ENCODE data around the gene ALPI.

ALPI gene

DNA sequence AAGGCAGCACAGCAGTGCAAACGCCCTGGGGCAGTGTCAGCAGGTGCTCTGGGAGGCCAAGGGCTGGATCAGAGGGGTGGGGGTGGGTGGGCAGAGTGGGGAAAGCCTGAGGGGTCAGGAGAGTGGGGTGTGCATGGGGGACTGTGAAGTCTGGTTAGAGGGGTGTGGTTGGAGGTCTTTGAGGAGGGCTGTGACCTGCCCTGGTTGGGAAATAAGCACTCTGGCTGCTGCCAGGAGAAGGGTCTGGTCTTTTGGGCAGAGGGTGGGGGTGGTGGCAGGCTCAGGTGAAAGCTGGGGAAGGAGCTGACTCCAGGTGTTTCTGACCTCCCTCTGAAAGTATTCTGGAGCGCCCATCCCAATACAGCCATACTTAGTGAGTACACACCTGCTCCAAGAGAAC lies 4.2 kb downstream of the ALPI start:
- no peak for DNase-seq (ENCODE audit: low spot score)

DNA sequence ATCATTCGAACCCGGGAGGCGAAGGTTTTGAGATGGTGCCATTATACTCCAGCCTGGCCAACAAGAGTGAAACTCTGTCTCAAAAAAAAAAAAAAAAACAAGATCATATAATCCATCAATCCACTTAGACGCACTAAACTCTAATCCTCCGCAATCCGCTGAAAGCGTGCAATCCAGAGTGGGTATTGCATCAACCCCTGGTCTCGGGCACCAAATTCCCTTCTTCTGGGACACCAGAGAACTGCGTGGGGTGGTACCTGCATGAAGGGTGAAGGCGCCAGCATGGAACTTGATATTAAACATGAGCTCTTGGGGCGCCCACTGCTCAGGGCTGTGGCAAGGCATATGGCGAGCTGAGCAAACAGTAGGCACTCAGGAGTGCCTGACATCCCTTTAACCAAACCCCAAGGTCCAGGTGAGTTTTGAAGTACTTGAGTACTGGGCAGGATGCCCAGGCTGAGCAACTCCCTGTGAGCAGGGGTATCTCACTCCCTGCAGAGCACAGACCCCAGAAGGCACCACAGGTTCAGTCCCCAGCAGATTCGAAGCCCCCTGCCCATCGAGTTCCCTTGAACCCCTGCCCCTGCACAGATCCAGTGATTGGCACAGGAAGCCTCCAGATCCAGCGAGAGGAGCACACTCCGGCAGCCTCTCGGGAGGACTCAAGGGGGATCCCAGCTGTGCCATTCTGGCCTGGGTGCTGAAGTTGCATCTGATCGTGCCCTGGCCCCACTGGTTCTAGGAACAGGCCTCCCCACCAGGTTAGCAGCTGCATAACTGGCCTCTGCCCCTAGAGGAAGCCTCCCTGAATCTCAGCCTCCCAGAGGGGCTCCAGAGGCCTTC lies 8.0 kb downstream of the ALPI start:
- no peak for DNase-seq (ENCODE audit: low spot score)

DNA sequence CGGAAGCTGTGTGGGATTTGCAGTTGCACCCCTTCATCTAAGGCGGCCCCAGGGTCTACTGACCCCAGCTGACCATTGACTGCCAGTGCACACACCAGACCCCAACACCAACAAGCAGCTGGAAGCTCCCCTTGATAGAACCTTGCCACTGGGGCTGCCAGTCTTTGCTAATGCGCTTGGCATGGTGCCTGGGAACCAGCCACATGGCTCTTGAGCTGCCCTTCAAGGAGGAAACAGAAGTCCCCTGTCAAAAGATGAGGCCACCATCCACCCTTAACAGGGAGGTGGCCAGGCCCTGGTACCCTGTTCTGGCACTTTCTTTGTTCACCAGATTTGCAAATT lies 8.6 kb downstream of the ALPI start:
- no peak for DNase-seq (ENCODE audit: low spot score)

DNA sequence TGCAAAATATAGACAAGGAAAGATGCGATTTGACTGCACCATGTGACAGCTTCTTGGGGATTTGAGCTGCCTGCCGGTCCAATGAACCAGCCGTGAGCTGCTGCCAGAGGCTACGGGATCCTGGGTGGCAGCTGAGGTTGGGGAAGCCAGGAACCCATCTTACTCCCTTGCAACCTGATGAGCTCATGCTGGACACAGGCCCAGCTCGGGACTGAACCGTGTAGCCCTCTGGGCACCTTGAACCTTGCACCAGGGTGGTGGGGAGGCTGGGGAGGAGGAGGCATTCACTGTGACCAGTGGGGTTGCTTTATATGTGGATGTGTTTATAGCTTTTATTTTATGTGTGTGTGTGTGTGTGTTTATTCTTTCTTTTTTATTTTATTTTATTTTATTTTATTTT lies 9.1 kb downstream of the ALPI start:
- no peak for DNase-seq (ENCODE audit: low spot score)

DNA sequence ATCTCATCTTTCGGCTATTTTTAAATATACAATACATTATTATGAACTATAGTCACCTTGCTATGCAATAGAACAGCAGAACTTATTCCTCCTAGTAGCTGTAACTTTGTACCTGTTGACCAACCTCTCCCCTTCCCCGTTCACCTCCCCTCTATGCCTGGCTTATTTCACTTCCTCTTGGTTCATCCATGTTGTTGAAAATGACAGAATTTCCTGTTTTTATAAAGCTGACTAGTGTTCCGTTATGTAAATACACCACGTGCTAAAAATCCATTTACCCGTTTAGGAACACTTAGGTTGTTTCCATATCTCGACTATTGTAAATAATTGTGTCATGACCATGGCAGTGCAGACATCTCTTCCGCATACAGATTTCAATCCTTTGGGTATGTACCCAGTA lies 10.3 kb downstream of the ALPI start:
- DNase-seq (ENCODE audit: low spot score): no peak

DNA sequence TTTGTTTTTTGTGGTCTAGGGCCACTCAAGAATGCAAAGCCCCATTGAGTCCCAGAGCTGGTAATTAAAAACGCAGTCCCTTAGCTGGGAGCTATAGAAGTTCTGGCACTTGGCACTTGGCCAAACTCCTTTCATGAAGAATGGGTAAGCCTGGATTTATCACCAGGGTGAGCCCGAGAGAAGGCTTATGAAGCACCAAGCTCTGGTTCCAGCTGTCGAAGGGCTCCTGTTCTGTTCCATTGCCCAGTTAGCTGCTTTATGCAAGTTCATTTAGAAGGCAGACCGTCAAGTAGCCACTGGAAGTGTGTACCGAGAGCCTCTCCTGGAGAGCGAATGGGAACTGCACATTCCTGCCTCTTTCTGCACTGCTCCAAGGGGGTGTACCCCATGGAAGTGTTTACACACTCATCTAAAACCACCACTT lies 17.5 kb downstream of the ALPI start:
- DNase-seq (ENCODE audit: low spot score): no peak

DNA sequence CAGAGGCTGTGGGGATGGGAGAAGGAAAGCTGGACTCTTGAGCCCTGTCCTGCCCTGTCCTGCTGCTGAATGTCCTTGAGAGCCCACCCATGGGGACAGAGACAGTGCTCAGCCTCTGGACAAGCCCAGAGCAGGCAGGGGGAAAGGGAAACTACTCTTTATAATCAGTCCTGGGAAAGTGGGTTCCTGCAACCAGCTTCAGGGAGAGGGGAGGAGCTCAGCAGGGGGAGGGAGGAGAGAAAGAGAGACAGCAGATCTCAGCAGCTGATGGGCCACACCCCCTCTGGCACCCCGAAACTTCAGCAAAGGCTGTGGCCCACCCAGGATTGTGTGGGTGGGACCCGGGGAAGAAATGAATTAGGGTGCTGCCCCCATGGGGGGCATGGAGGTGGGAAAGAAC lies 20.1 kb downstream of the ALPI start:
- DNase-seq (ENCODE audit: low spot score): no peak

DNA sequence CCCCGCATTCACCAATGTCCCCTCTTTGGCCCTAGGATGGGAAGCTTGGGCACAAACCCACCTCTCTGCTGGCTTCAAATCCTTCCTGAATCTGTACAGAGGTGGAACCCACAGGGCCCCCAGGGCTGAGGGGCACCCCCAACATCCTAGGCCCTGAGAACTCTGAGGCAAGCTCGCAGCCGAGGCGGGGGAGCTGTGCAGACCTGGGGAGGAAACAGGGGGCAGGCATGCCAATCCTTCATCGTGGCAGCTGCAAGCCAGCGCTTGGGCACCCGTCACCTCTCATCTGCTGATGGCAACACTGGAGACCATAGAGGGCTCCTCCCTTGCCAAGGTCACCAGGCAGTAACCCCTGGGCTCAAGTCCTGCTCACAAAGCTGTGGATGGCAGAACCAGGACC lies 20.8 kb downstream of the ALPI start:
- no peak for DNase-seq (ENCODE audit: low spot score)

DNA sequence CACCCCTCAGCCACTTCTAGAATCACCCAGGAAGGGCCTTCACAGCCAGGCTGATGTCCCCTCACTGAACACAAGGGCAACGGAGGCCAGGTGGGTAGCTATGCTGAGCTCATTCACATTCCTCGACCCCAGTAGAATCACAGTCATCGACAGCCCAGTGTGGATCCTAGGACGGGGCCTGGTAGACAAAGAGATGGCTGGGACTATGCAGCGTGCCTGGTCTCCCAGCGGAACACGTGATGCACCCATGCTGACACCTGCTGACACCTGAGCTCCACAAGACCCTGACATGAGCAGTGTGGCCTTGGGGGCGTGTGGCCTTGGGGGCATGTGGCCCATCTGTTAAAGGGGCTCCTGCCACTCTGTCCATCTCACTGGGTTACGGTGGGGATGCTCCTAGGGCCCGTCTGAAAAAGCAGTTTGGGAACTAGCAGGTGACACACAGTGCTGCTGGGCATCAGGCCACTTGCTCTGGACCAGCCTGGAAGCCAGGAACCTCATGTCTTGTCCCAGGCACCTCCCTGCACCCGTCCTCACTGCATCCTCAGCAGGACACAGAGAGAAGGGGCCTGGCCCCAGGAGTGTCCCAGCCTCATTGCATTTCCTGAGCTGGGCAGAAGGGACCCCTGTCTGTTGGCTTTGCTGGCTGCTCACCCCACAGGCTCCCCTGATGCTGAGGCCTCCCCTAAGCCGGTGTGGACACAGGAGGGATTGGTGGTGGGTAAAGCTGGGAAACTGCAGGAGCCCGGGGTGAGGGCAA lies 22.0 kb downstream of the ALPI start:
- DNase-seq (ENCODE audit: low spot score): no peak

DNA sequence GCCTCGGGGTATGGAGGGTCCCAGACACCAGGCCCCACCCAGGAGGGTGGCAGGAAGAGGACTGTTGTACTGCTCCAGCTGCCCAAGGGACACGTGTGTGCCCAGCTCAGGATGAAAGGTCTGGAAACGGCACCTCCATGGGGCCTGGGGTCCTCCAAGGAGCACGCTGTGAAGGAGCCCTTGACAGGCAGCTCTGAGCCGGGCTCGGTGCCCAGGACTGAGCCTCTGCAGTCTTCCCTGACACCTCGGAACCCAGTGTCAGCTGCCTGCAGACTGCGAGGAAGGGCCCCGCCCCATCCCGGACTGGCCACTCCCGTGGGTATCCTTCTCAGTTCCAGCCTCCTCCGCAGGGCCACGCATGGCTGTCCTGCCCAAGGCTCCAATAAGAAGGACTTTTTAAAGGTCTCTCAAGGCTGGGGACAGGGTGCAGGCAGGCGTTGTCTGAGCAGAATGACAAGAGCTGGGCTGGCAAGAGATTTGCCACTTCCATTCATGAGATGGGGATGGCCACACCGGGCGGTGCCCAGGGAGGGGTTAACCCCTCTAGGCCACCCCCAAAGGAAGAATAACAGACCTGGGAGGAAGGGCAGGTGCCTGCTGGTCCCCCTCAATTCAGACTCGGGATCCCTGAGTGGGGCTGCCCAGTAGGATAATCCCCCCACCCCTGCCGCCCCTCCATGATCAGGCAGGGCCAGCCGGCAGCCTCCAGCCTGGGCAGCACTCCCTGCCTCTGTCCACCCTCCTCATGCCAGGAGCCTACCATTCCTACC lies 22.8 kb downstream of the ALPI start:
- no peak for DNase-seq (ENCODE audit: low spot score)

DNA sequence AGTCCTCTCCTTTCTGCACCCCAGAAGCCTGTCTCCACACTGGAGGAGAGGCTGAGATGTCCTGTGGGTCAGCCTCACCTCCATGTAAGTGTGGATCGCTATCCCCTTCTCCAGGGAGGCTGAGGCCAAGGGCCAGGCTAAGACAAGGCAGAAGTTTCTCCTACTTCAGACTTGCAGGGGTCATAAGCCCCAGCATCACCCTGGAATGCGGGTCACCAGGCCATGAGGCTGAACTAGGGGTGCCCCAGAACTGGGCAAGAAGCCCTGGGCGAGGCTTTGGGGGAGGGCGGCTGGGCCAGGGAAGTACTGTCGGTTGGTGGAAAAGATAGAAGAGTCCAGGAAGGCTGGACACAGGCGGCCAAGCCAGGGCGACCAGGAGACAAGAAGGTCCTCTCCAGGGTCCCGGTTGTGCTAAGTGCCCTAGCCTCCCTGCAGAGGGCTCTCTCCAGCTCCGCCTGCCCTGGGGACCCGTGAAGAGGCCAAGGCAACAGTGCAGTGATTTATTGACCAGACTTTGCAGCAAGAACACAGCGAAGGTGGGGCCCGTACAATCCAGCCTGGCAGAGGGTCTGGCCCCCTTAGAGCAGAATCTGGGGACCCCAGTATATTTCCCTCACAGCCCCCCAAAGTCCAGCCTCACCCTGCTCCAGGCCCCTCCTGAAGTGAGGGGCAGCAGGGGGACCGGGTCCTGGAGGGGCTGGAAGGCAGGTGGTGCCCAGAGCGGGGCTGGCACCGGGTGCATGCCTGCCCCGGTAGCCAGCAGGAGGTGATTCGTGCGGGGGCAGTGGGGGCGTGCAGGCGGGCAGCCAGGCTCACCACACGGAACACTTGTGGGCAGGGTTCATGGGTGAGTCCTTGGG lies 23.6 kb downstream of the ALPI start:
- DNase-seq (ENCODE audit: low spot score): no peak

DNA sequence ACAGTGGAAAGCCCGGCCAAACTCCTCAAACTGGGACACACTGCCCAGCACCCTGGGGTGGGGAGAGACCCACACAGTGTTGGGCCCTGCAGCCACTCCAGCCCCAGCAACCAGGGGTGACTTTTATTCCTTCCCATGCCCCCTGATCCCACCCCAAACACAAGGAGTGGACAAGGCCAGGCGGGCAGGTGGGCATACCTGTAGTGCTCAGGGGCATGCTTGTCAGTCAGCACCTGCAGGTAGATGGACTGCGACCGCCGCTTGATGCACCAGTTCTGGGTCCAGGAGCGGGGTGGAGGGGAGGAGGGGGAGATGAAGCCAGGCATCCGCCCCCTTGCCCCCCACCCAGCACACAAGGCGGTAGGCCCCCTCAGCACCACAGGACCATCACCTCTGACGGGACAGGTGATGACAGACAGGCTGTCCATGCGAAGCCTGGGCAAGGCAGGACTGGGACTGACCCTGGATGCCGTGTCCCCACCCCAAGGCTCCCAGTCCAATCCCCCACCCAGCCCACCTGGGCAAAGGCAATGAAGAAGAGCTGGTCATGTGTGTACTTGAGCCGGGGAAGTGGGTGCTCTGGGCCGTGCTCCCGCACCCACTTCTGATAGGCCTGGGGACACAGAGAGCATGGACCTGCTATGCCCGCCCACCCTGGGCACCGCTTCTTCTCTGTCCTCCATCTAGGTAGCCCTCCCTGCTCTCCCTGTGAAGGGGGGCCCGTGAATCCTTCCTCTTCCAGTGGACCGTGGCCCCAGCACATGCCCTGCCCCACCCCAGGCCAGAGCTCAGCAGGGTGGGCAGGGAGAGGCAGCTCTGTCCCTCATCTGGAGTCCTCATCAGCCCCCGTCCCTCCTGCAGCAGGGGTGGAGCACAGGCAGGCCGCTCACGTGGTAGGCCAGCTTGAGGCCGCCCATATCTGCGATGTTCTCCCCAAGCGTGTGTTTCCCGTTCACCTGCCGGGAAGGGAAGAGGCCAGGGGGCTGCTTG lies 24.5 kb downstream of the ALPI start:
- DNase-seq (ENCODE audit: low spot score): no peak

DNA sequence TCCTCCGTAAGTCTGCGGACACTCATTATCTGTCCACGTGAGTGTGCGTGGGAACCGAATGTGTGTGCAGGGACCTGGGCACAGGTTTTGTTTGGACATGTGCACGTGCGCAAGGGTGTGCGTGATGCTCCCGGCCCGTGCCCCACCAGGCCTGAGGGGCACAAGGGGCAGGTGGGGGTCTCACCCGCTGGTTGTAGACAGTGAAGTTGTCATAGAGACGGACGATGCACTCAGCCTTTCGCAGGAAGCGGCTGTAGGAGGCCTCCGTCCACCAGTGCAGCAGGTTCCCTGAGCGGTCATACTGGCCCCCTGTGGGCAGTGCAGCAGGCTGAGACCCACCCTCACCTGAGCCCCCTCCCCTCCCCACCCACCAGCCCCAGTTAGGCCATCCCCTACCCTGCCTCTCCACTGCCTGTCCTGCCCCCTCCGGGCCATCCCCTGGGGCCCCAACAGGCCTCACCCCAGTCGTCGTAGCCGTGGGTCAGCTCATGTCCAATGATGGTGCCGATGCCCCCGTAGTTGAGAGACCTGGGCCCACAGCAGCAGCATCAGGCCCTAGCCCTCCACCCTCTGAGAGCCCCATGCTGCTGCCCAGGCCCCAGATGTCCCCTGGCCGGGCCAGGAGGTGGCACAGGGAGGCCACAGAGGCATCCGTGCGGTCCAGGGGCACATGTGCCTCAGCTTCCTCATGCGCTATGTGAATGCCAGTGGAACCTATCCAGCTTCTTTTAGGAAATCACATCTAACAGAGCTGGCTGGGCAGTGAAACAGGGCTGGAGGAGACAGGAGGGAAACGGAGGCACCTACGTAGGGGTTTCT lies 25.6 kb downstream of the ALPI start:
- no peak for DNase-seq (ENCODE audit: low spot score)

DNA sequence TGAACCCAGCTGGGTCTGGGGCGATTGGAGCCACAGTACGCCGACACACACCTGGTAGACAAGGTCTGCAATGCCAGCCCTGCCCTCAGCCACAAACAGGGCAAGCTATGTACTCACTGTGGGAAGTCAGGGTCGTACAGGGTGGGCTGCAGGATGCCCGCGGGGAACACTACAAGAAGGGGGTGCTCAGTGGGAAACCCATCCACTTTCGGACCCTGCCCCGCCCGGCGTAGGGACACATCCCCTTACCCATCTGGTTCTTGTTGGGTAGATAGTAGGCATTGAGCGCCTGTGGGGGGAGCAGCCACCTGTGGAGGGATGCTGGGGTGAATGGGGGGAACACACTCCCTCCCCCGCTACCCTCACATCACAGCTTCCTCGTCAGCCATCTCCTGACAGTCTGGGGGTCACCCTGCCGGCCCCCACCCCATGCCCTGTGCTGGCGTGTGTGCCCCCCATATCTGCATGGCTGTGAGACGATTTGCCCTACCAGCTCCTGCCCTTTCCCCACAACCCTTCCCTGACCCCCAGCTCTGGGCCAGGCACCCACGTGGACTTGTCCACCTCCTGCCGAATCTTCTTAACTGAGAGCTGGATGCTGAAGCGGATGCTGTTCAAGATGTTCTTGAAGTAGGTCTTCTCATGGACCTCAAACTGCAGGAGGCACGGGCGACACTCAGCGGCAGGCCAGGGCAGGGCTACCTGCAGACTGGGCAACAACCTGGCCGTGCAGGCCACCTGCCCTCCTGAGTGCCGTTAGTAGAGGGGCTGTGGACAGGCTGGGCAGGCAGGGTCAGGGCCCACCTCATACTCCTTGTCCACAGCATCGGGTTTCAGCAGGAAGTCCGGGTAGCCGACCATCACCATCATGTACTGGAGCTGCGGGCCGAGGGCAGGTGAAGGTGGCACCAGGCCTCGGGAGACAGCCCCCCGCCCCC lies 26.6 kb downstream of the ALPI start:
- no peak for DNase-seq (ENCODE audit: low spot score)

DNA sequence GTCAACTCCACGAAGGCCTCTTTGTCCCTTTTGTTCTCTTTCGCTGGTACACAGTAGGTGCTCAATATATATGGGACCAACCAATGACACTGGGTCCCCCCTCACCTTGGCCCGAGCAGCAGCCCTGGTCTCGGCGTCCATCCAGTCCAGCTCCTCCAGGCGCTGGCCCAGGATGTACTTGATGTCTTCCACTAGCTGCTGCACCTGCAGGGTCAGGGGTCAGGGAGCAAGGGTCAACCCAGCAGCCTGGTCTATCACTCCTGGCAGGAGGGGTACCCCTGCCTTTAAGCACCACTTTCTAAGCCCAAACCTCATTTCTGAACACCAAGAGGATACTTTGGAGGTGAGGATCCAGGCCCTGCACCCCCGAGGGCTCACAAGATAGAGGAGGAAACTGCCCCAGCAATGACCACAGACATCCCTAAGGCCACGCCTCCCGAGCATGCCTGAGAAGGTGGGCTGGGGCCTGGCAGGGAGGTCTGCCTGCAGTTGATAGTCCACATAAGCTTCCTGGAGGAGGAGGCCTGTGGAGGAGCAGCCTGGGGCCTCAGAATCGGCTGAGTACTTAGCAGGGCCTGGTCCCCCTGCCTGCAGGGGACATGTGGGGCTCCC lies 27.5 kb downstream of the ALPI start:
- no peak for DNase-seq (ENCODE audit: low spot score)

DNA sequence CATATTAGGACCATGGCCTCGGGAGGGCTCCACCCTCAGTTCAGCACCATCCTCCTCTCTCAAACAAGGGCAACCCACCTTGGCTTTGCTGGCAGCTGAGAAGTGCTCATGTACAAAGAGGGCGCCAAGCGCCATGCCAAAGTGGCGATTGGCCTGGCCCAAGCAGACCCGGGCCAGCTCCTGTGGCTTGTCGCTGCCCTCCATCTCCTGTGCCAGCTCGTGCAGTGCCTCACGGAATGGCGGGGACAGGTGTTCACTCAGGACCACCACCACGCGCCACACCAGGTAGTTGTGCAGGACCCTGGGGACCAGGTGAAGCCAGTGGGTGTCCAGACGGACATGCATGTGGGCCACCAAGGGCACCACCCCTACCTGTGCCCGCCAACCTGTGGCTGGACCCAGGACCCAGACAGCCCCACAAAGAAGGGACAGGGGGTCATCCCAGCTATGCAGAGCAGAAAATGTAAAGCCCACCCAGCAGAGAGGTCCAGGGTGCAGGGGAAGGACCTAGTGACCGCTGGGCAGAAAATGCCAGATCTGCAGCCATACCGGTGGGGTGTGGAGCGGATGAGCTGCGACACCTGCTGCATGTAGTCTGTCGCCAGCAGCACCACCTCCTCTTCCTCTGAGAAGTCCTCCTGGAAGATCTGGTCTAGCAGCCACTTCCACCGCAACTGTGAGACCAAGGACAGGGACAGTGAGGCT lies 28.1 kb downstream of the ALPI start:
- no peak for DNase-seq (ENCODE audit: low spot score)

DNA sequence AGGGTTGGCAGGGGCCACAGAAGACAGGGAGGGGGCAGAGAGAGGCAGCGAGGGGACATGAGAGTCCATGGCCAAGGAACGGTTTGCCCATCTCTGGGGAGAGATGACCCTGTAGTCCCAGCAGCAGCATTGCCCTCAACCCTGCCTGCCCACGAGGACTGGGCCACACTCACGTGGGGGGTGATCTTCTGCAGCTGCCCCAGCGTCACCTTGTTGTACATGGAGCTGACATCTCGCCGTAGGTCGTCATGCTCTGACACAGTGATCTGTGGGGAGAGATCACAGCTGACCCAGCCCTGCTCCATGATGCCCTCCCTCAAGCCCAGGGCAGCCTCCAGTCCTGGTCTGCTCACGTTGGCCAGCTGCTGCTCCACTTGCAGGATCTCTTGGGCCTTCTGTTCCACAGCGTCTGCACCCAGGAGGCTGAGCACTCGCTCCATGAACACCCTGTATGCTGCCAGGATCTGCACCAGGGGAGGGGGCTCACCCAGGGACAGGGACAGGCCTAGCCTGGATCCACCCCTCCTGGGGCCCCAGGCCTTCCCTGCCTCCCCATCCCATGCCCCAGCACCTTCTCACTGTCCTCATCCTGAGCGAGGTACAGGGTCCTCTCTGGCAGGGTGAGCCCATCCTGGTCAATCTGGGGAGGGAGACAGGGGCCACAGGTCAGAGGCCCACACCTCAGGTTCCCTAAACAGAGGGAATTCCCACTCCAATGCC lies 28.8 kb downstream of the ALPI start:
- DNase-seq (ENCODE audit: low spot score): no peak
